HepG2 (cell line): ENCODE measurements around the gene OR4K2. TPM values are rescaled to one million over a fixed set of nuclear protein-coding genes. Genes with fewer than 3 reads are reported as not detected.

Source experiments
- ATAC-seq: fragments of 200-7000 bp; cut with Tn5 transposase; 3 replicates; pipeline ENCODE4 v1.9.1; 2020; ENCODE audit warnings: mild to moderate bottlenecking, moderate library complexity
- BruUV-seq: library from RNA; stranded (reverse); fragments of 400-500 nt; replicated peaks from 2 replicates; lab custom pipeline; 2021; lab: Mats Ljungman, UMichigan
- CTCF ChIA-PET: fragments of 300-600 bp; formaldehyde crosslinking; extraction: SDS; loops from one replicate; lab custom pipeline; 2021; ENCODE audit warnings: low total read pairs, inconsistent platforms, low intra/inter-chr PET ratio; lab: Yijun Ruan, JAX
- POLR2A ChIA-PET: fragments of 350-600 bp; sonication (Branson Sonifier 250); formaldehyde crosslinking; loops from one replicate; lab custom pipeline; 2020; ENCODE audit warnings: antibody characterized with exemption, inconsistent platforms; lab: Yijun Ruan, JAX
- DNase-seq: peaks from one replicate; pipeline ENCODE4 v3.0.0-alpha.2; 2015; ENCODE audit warnings: low spot score
- FAIRE-seq: peaks from 3 replicates; lab custom pipeline; 2011; peaks lifted over from hg19 to GRCh38; lab: Jason Lieb, UNC
- H2AFZ ChIP-seq: one replicate; pipeline ENCODE4 v1.6.1; 2011; ENCODE audit warnings: low read length, inconsistent platforms
- H3K27ac ChIP-seq: fragments of 300-600 bp; 3 replicates; pipeline ENCODE4 v1.8.0; 2011; ENCODE audit warnings: mixed run types, mild to moderate bottlenecking, mixed read lengths, low read length, inconsistent platforms; ENCODE audit not compliant: insufficient read depth; ENCODE audit errors: extremely low read length
- H3K27me3 ChIP-seq, 2 experiments: fragments of 200-600 bp in 1 of 2; 2 replicates in 1 of 2; 3 replicates in 1 of 2; pipeline versions ENCODE4 v1.6.0 to v1.8.0; 2011; ENCODE audit warnings: low read length in 2 of 2, mild to moderate bottlenecking in 2 of 2, moderate library complexity in 2 of 2, inconsistent platforms in 1 of 2; ENCODE audit not compliant: insufficient read depth in 2 of 2, control insufficient read depth in 1 of 2
- H3K36me3 ChIP-seq, 2 experiments: fragments of 200-600 bp in 1 of 2; replicated peaks in 1 of 2; 2 replicates in 1 of 2; 3 replicates in 1 of 2; pipeline versions ENCODE4 v1.5.1 to v1.8.0; 2011; ENCODE audit warnings: low read length in 2 of 2, inconsistent platforms in 1 of 2; ENCODE audit not compliant: insufficient read depth in 2 of 2, control insufficient read depth in 1 of 2
- H3K4me1 ChIP-seq: 2 replicates; pipeline ENCODE4 v1.5.1; 2012; ENCODE audit warnings: low read length, inconsistent platforms; ENCODE audit not compliant: insufficient read depth
- H3K4me2 ChIP-seq: 2 replicates; pipeline ENCODE4 v1.6.0; 2011; ENCODE audit warnings: low read depth, low read length, inconsistent platforms
- H3K4me3 ChIP-seq, 3 experiments: fragments of 200-600 bp in 1 of 3; sonication (generic), shearing (Covaris generic) in 1 of 3; replicated peaks in 1 of 3; 2 replicates each; pipeline ENCODE4 v1.5.1; 2011 to 2016; ENCODE audit warnings: low read length in 3 of 3, inconsistent platforms in 2 of 3, low read depth in 2 of 3, mild to moderate bottlenecking in 2 of 3, control low read depth in 1 of 3, mixed read lengths in 1 of 3; ENCODE audit not compliant: insufficient read depth in 1 of 3
- H3K79me2 ChIP-seq: one replicate; pipeline ENCODE4 v1.6.1; 2011; ENCODE audit warnings: low read length, inconsistent platforms; ENCODE audit not compliant: insufficient read depth
- H3K9ac ChIP-seq: 2 replicates; pipeline ENCODE4 v1.6.0; 2011; ENCODE audit warnings: mild to moderate bottlenecking, low read depth, low read length, inconsistent platforms; ENCODE audit not compliant: insufficient read depth
- H3K9me3 ChIP-seq: 2 replicates; pipeline ENCODE4 v1.5.1; 2012; ENCODE audit warnings: mild to moderate bottlenecking, low read length
- H4K20me1 ChIP-seq: 2 replicates; pipeline ENCODE4 v1.6.0; 2011; ENCODE audit warnings: inconsistent platforms, mild to moderate bottlenecking, low read length, moderate library complexity; ENCODE audit not compliant: insufficient read depth
- ASH2L ChIP-seq: fragments of 300-600, 200-600 bp; sonication (generic); IDR thresholded peaks from 2 replicates; pipeline ENCODE4 v1.7.0; 2017; ENCODE audit warnings: low read depth, mild to moderate bottlenecking, moderate library complexity, mixed read lengths, low read length; ENCODE audit not compliant: insufficient read length
- CEBPB ChIP-seq: IDR thresholded peaks from 2 replicates; pipeline ENCODE4 v1.6.1; 2011; ENCODE audit warnings: low read depth, low read length, improper control_type of control experiment, borderline replicate concordance
- DNMT1 ChIP-seq: sonication (generic); formaldehyde crosslinking; IDR thresholded peaks from 2 replicates; pipeline ENCODE4 v1.5.1; 2020; ENCODE audit warnings: mild to moderate bottlenecking, missing genetic modification reagents
- EHMT2 ChIP-seq: fragments of 200-600 bp; sonication (generic); IDR thresholded peaks from 2 replicates; pipeline ENCODE4 v1.7.0; 2017; ENCODE audit warnings: antibody characterized with exemption, low read depth, low read length, borderline replicate concordance
- KMT2A ChIP-seq: sonication (generic); formaldehyde crosslinking; IDR thresholded peaks from 2 replicates; pipeline ENCODE4 v1.4.0; 2020; ENCODE audit warnings: missing genetic modification reagents
- MZF1 ChIP-seq: sonication (generic); formaldehyde crosslinking; IDR thresholded peaks from 2 replicates; pipeline ENCODE4 v1.8.1; 2023; ENCODE audit warnings: mild to moderate bottlenecking, missing genetic modification reagents, borderline replicate concordance
- NFIB ChIP-seq: sonication (generic); formaldehyde crosslinking; IDR thresholded peaks from 2 replicates; pipeline ENCODE4 v1.9.0; 2021; ENCODE audit warnings: missing genetic modification reagents, mild to moderate bottlenecking, borderline replicate concordance
- RARA ChIP-seq: IDR thresholded peaks from 2 replicates; pipeline ENCODE4 v1.6.1; 2016; ENCODE audit warnings: missing genetic modification reagents, missing compliant biosample characterization
- TCF12 ChIP-seq, 2 experiments: fragments of 450-650 bp in 1 of 2; sonication (generic) in 1 of 2; formaldehyde crosslinking in 1 of 2; IDR thresholded peaks; 2 replicates each; pipeline versions ENCODE4 v1.6.1 to v1.8.0; 2017 to 2022; ENCODE audit warnings: antibody characterized with exemption in 1 of 2, mild to moderate bottlenecking in 1 of 2, missing genetic modification reagents in 1 of 2, moderate library complexity in 1 of 2
- TEAD2 ChIP-seq: sonication (generic); formaldehyde crosslinking; IDR thresholded peaks from 2 replicates; pipeline ENCODE4 v1.9.0; 2021; ENCODE audit warnings: missing genetic modification reagents
- THAP8 ChIP-seq: sonication (generic); formaldehyde crosslinking; IDR thresholded peaks from 2 replicates; pipeline ENCODE4 v1.5.1; 2020; ENCODE audit warnings: missing genetic modification reagents, mild to moderate bottlenecking, borderline replicate concordance
- ZNF12 ChIP-seq: sonication (generic); formaldehyde crosslinking; IDR thresholded peaks from 2 replicates; pipeline ENCODE4 v1.5.0; 2020; ENCODE audit warnings: missing genetic modification reagents
- ZNF256 ChIP-seq: sonication (generic); formaldehyde crosslinking; conservative IDR thresholded peaks from 2 replicates; pipeline ENCODE4 v1.4.0; 2020; ENCODE audit warnings: missing genetic modification reagents
- ZNF468 ChIP-seq: sonication (generic); formaldehyde crosslinking; IDR thresholded peaks from 2 replicates; pipeline ENCODE4 v1.8.0; 2022; ENCODE audit warnings: mild to moderate bottlenecking, moderate library complexity, missing genetic modification reagents
- ZNF510 ChIP-seq: sonication (generic); formaldehyde crosslinking; IDR thresholded peaks from 2 replicates; pipeline ENCODE4 v1.4.0; 2020; ENCODE audit warnings: low read depth, mild to moderate bottlenecking, missing genetic modification reagents
- ZNF652 ChIP-seq: IDR thresholded peaks from 2 replicates; pipeline ENCODE4 v1.6.1; 2016; ENCODE audit warnings: low read depth, borderline replicate concordance
- in situ Hi-C: cut with HindIII; loops from 2 replicates; pipeline ENCODE4 v1.10.0; 2017; ENCODE audit warnings: low pct_unique_long_range_greater_than_20kb; ENCODE audit not compliant: extremely low pct_ligation_motif_present
- intact Hi-C: fragments of 100-400 bp; cut with micrococcal nuclease; formaldehyde crosslinking; loops from one replicate; pipeline ENCODE4 v1.10.0; 2022; ENCODE audit not compliant: unreplicated experiment
- polyA plus RNA-seq, 8 experiments: library from polyadenylated mRNA; depleted of rRNA in 3 of 8; stranded (reverse) in 7 of 8; unstranded in 1 of 8; fragments of >200 nt; fragmentation: Illumina TruSeq in 4 of 8; extraction: Trizol in 4 of 8; gene quantifications; 2 replicates each; pipeline versions ENCODE4 v1.2.1 to v1.2.3, GENCODE V29; 2011 to 2016; ENCODE audit warnings: low read depth in 4 of 8, missing spikeins in 1 of 8, mixed read lengths in 1 of 8; ENCODE audit not compliant: insufficient read depth in 1 of 8
- total RNA-seq, 5 experiments: library from RNA; depleted of rRNA; stranded (reverse); fragments of >200 nt; fragmentation: Illumina TruSeq; extraction: Trizol; gene quantifications; 2 replicates each; pipeline ENCODE4 v1.2.3, GENCODE V29; 2016; ENCODE audit warnings: low read depth in 1 of 5

The OR4K2 gene
- total and polyA plus RNA-seq, 2 of the 13 experiments (the other 11 are each of a cell fraction or from before 2014, with no cell fraction given): not detected

- no peak for ATAC-seq
- no peak for DNase-seq
- ChIA-PET POLR2A (no interaction called here), CTCF (no interaction called here)
- BruUV-seq: no TSS peak
- no peak overlapping the region for H3K27ac ChIP-seq
- no peaks in the 10 kb centered on the region for H3K4me1 ChIP-seq
- H3K36me3 ChIP-seq: no peaks in the 10 kb centered on the region
- TF ChIP-seq ZNF510 (no peak), ZNF652 (CRISPR knock-in tag) (no peak), THAP8 (no peak), DNMT1 (CRISPR knock-in tag) (no peak), ASH2L (no peak), KMT2A (CRISPR knock-in tag) (no peak), ZNF468 (CRISPR knock-in tag) (no peak), NFIB (CRISPR knock-in tag) (no peak), RARA (CRISPR knock-in tag) (no peak), CEBPB (no peak), ZNF256 (CRISPR knock-in tag) (no peak), MZF1 (CRISPR knock-in tag) (no peak), EHMT2 (no peak), TCF12 (IDR thresholded peaks at IDR 0.05) (no peak), TCF12 (CRISPR knock-in tag; IDR thresholded peaks at IDR 0.05) (no peak), ZNF12 (CRISPR knock-in tag) (no peak), TEAD2 (CRISPR knock-in tag) (no peak)
- in situ Hi-C loops: no loop called here
- no peak overlapping the region for H3K4me2 ChIP-seq
- intact Hi-C loops: no loop called here
- no peak for FAIRE-seq
- H3K27me3 ChIP-seq: no peaks in the 10 kb centered on the region
- no peak overlapping the region for H3K4me3 ChIP-seq
- no peak overlapping the region for H3K9ac ChIP-seq
- H3K79me2 ChIP-seq: no peaks in the 10 kb centered on the region
- H3K9me3 ChIP-seq: no peaks in the 10 kb centered on the region; the same call in 1 of the 2 replicates
- H2AFZ ChIP-seq: no peak overlapping the region
- no peaks in the 10 kb centered on the region for H4K20me1 ChIP-seq
Measured at GRCh38 chr14:19838433-19838832, 36.5 kb upstream of the OR4K2 start.
